ENCODE data around the gene PTPRN2.

GRCh38 chr7:158343936-158344455 is 243.6 kb downstream of the PTPRN2 start:
- TF ChIP-seq FOXM1 (IDR thresholded peaks at IDR 0.05; ENCODE audit: borderline replicate concordance) (no peak), FOXA1 (IDR thresholded peaks at IDR 0.05) (no peak), SP1 (IDR thresholded peaks at IDR 0.05) (no peak), ELF4 (IDR thresholded peaks at IDR 0.05) (no peak)
